K562 (cell line): ENCODE results near the gene HSD17B3. TPM values are rescaled to one million over a fixed set of nuclear protein-coding genes. Genes with fewer than 3 reads are reported as not detected.
"Not testable (repeated sequence)": the region's sequence is repeated elsewhere in the genome, so short reads cannot be mapped to it uniquely, and the experiment has no call there.

Experiments used
- ATAC-seq: fragments of 200-7000 bp; cut with Tn5 transposase; 3 replicates; pipeline ENCODE4 v1.9.1; 2020; ENCODE audit warnings: moderate library complexity
- BruUV-seq: library from RNA; stranded (reverse); fragments of 400-500 nt; replicated peaks from 2 replicates; lab custom pipeline; 2021; lab: Mats Ljungman, UMichigan
- CTCF ChIA-PET: fragments of 300-600 bp; formaldehyde crosslinking; extraction: SDS; loops from one replicate; lab custom pipeline; 2021; ENCODE audit warnings: low intra/inter-chr PET ratio; lab: Yijun Ruan, JAX
- POLR2A ChIA-PET: fragments of 300-600, 350-650 bp; sonication (Branson Sonifier 250); formaldehyde crosslinking; extraction: SDS; loops from one replicate; lab custom pipeline; 2021; ENCODE audit warnings: antibody characterized with exemption, inconsistent platforms; lab: Yijun Ruan, JAX
- DNase-seq, 4 experiments: peaks; one replicate each; pipeline versions ENCODE4 v3.0.0 to v3.0.0-alpha.2; 2011 to 2018; ENCODE audit warnings: low spot score in 3 of 4, mixed read lengths in 3 of 4; ENCODE audit errors: extremely low read depth in 1 of 4
- FAIRE-seq: peaks from 2 replicates; lab custom pipeline; 2011; peaks lifted over from hg19 to GRCh38; lab: Jason Lieb, UNC
- H2AFZ ChIP-seq: 2 replicates; pipeline ENCODE4 v1.6.0; 2011; ENCODE audit warnings: low read depth, low read length, control low read depth, inconsistent platforms
- H3K27ac ChIP-seq: fragments of 200-600 bp; 3 replicates; pipeline ENCODE4 v1.8.0; 2011; ENCODE audit warnings: low read depth, mild to moderate bottlenecking, control low read depth, inconsistent platforms, low read length, moderate library complexity, mixed read lengths; ENCODE audit errors: extremely low read depth
- H3K27me3 ChIP-seq, 2 experiments: fragments of 300-600 bp in 1 of 2; 2 replicates in 1 of 2; 3 replicates in 1 of 2; pipeline versions ENCODE4 v1.6.0 to v1.8.0; 2011; ENCODE audit warnings: inconsistent platforms in 2 of 2, low read length in 2 of 2, mild to moderate bottlenecking in 1 of 2, mixed read lengths in 1 of 2, moderate library complexity in 1 of 2; ENCODE audit not compliant: control insufficient read depth in 2 of 2, insufficient read depth in 2 of 2
- H3K36me3 ChIP-seq: fragments of 300-600 bp; 3 replicates; pipeline ENCODE4 v1.8.0; 2011; ENCODE audit warnings: mild to moderate bottlenecking, low read length, inconsistent platforms; ENCODE audit not compliant: control insufficient read depth, insufficient read depth
- H3K4me1 ChIP-seq, 2 experiments: fragments of 200-600 bp in 1 of 2; replicated peaks in 1 of 2; 2 replicates in 1 of 2; 3 replicates in 1 of 2; pipeline versions ENCODE4 v1.5.1 to v1.8.0; 2011; ENCODE audit warnings: inconsistent platforms in 2 of 2, low read length in 2 of 2, mild to moderate bottlenecking in 1 of 2, mixed read lengths in 1 of 2, moderate library complexity in 1 of 2; ENCODE audit not compliant: control insufficient read depth in 2 of 2, insufficient read depth in 2 of 2
- H3K4me2 ChIP-seq: 2 replicates; pipeline ENCODE4 v1.6.1; 2011; ENCODE audit warnings: low read length, control low read depth, inconsistent platforms, mixed read lengths; ENCODE audit not compliant: insufficient read depth
- H3K4me3 ChIP-seq: fragments of 200-600 bp; sonication (generic), shearing (Covaris generic); 2 replicates; pipeline ENCODE4 v1.5.1; 2016; ENCODE audit warnings: control low read depth, inconsistent platforms
- H3K79me2 ChIP-seq: fragments of 200-600 bp; 3 replicates; pipeline ENCODE4 v1.8.0; 2011; ENCODE audit warnings: low read length, inconsistent platforms; ENCODE audit not compliant: control insufficient read depth, insufficient read depth
- H3K9ac ChIP-seq, 2 experiments: 2 replicates each; pipeline versions ENCODE4 v1.6.0 to v1.6.1; 2011; ENCODE audit warnings: low read depth in 2 of 2, low read length in 2 of 2, control low read depth in 1 of 2, inconsistent platforms in 1 of 2, mild to moderate bottlenecking in 1 of 2, mixed read lengths in 1 of 2; ENCODE audit not compliant: insufficient read depth in 1 of 2
- H3K9me1 ChIP-seq: one replicate; pipeline ENCODE4 v1.6.0; 2011; ENCODE audit warnings: inconsistent platforms, mild to moderate bottlenecking, low read length, moderate library complexity; ENCODE audit not compliant: control insufficient read depth, insufficient read depth
- H3K9me3 ChIP-seq: replicated peaks from 2 replicates; pipeline ENCODE4 v1.5.1; 2011; ENCODE audit warnings: low read depth, low read length, inconsistent platforms; ENCODE audit not compliant: control insufficient read depth, insufficient read depth
- H4K20me1 ChIP-seq: replicated peaks from 2 replicates; pipeline ENCODE4 v1.6.1; 2011; ENCODE audit warnings: low read length, inconsistent platforms, mixed read lengths; ENCODE audit not compliant: control insufficient read depth, insufficient read depth
- EGR1 ChIP-seq: fragments of 450-650 bp; conservative IDR thresholded peaks from 2 replicates; pipeline ENCODE4 v1.6.1; 2017; ENCODE audit warnings: mild to moderate bottlenecking
- FOSL1 ChIP-seq: fragments of 200-800 bp; sonication (Bioruptor generic); conservative IDR thresholded peaks from 2 replicates; pipeline ENCODE4 v1.6.1; 2016; ENCODE audit warnings: missing genetic modification characterization, missing compliant biosample characterization
- WGBS: fragments of 100-300 bp; shearing (Covaris generic); methylation state at CpG from one replicate; pipeline ENCODE4 v1.1.6; 2016; ENCODE audit warnings: low coverage, mixed read lengths; ENCODE audit not compliant: insufficient coverage; ENCODE audit errors: missing lambda C conversion rate; 5-methylcytosine and 5-hydroxymethylcytosine counted together
- in situ Hi-C: fragments of 300-500 bp; cut with MboI; formaldehyde crosslinking; loops from 4 replicates; pipeline ENCODE4 v1.15.0; 2018; ENCODE audit warnings: inconsistent platforms, mixed read lengths
- intact Hi-C: fragments of 100-400 bp; cut with micrococcal nuclease; formaldehyde crosslinking; loops from 2 replicates; pipeline ENCODE4 v1.14.2; 2022
- polyA plus RNA-seq, 8 experiments: library from polyadenylated mRNA; depleted of rRNA in 4 of 8; stranded (reverse) in 5 of 8; unstranded in 3 of 8; fragments of >200 nt; fragmentation: Nextera tagmentation in 2 of 8; fragmentation: Illumina TruSeq in 1 of 8; extraction: Ambion mirVana in 2 of 8; extraction: Trizol in 1 of 8; gene quantifications; 2 replicates each; pipeline versions ENCODE4 v1.2.1 to v1.2.3, GENCODE V29; 2011 to 2014; ENCODE audit warnings: inconsistent platforms in 1 of 8, missing spikeins in 1 of 8
- total RNA-seq, 7 experiments: library from RNA; depleted of rRNA in 6 of 7; stranded (reverse); fragments of >200 nt in 6 of 7; fragmentation: Illumina TruSeq in 2 of 7; extraction: Trizol in 2 of 7; gene quantifications; 2 replicates each; pipeline versions ENCODE4 v1.2.1 to v1.2.3, GENCODE V29; 2011 to 2021; ENCODE audit warnings: low replicate concordance in 1 of 7
- TF ChIP-seq, protein P1 (sequence below): fragments of 150-350 bp; IDR thresholded peaks from 2 replicates; pipeline ENCODE4 v1.6.1; 2014; ENCODE audit warnings: low read depth, mild to moderate bottlenecking, low read length, borderline replicate concordance
- TF ChIP-seq, protein P2 (sequence below): sonication (generic); formaldehyde crosslinking; IDR thresholded peaks from 2 replicates; pipeline ENCODE4 v1.8.1; 2022; ENCODE audit warnings: missing genetic modification reagents

Gene HSD17B3
- total and polyA plus RNA-seq, 9 of the 15 experiments (the other 6 are each of a cell fraction or from before 2014, with no cell fraction given), result not detected

GRCh38 chr9:96327694-96328352 lies 25.8 kb upstream of the HSD17B3 start (continued):
- TF ChIP-seq, protein P1, sequence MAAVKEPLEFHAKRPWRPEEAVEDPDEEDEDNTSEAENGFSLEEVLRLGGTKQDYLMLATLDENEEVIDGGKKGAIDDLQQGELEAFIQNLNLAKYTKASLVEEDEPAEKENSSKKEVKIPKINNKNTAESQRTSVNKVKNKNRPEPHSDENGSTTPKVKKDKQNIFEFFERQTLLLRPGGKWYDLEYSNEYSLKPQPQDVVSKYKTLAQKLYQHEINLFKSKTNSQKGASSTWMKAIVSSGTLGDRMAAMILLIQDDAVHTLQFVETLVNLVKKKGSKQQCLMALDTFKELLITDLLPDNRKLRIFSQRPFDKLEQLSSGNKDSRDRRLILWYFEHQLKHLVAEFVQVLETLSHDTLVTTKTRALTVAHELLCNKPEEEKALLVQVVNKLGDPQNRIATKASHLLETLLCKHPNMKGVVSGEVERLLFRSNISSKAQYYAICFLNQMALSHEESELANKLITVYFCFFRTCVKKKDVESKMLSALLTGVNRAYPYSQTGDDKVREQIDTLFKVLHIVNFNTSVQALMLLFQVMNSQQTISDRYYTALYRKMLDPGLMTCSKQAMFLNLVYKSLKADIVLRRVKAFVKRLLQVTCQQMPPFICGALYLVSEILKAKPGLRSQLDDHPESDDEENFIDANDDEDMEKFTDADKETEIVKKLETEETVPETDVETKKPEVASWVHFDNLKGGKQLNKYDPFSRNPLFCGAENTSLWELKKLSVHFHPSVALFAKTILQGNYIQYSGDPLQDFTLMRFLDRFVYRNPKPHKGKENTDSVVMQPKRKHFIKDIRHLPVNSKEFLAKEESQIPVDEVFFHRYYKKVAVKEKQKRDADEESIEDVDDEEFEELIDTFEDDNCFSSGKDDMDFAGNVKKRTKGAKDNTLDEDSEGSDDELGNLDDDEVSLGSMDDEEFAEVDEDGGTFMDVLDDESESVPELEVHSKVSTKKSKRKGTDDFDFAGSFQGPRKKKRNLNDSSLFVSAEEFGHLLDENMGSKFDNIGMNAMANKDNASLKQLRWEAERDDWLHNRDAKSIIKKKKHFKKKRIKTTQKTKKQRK, result no peak
- 0 out of 2 replicates have a peak, but pooled peaks have one; percentile 32 for TF ChIP-seq FOSL1 (tag)
- TF ChIP-seq, all 486 proteins: peak for 8

GRCh38 chr9:96323169-96323568 lies 21.2 kb upstream of the HSD17B3 start:
- POLR2A ChIA-PET, result no interaction called here
- DNase-seq (no peak), FAIRE-seq (no peak)
- no peaks in the 10 kb centered on the region for H3K36me3 ChIP-seq
- TF ChIP-seq, protein P2, sequence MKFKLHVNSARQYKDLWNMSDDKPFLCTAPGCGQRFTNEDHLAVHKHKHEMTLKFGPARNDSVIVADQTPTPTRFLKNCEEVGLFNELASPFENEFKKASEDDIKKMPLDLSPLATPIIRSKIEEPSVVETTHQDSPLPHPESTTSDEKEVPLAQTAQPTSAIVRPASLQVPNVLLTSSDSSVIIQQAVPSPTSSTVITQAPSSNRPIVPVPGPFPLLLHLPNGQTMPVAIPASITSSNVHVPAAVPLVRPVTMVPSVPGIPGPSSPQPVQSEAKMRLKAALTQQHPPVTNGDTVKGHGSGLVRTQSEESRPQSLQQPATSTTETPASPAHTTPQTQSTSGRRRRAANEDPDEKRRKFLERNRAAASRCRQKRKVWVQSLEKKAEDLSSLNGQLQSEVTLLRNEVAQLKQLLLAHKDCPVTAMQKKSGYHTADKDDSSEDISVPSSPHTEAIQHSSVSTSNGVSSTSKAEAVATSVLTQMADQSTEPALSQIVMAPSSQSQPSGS (CRISPR knock-in tag), result no peak
- 0 out of 2 replicates have a peak, but pooled peaks have one; percentile 8 for TF ChIP-seq EGR1
- TF ChIP-seq, all 486 proteins: peak for 1
- no peak overlapping the region for H3K4me3 ChIP-seq
- H3K9me3 ChIP-seq, result no peaks in the 10 kb centered on the region
- H3K27ac ChIP-seq, result no peak overlapping the region
- intact Hi-C loops, result loop anchor here (10.0 kb wide), 2 partner anchors 92 to 122 kb away; partner anchors contain the start of gene ZNF367
- CTCF ChIA-PET, result no interaction called here
- no peaks in the 10 kb centered on the region for H3K4me1 ChIP-seq
- H4K20me1 ChIP-seq, result no peaks in the 10 kb centered on the region
- no peaks in the 10 kb centered on the region for H3K79me2 ChIP-seq
- no peak overlapping the region for H2AFZ ChIP-seq
- BruUV-seq, result no TSS peak
- no peak overlapping the region for H3K4me2 ChIP-seq
- H3K9ac ChIP-seq, result no peak overlapping the region
- no peaks in the 10 kb centered on the region for H3K9me1 ChIP-seq
- H3K27me3 ChIP-seq, result peaks cover 0 to 7% of the 10 kb centered on the region in 2 experiments; a peak in 1 of 5 replicates
- in situ Hi-C loops, result no loop called here
- no peak for ATAC-seq

GRCh38 chr9:96322736-96323135 lies 20.8 kb upstream of the HSD17B3 start:
- H3K4me3 ChIP-seq, H3K9me1 ChIP-seq, FAIRE-seq, CTCF ChIA-PET, H3K79me2 ChIP-seq, H3K27ac ChIP-seq, H3K4me2 ChIP-seq, H3K9me3 ChIP-seq, H4K20me1 ChIP-seq, H3K27me3 ChIP-seq, H3K4me1 ChIP-seq, BruUV-seq, ATAC-seq, H2AFZ ChIP-seq, H3K9ac ChIP-seq, DNase-seq, in situ Hi-C loops, H3K36me3 ChIP-seq: not testable (repeated sequence)
- POLR2A ChIA-PET, result interaction anchor here (0.6 kb wide), 1 partner anchor 14 kb away, joined by 3 read pairs; no protein-coding TSS in a partner anchor
- intact Hi-C loops, result loop anchor here (10.0 kb wide), 2 partner anchors 92 to 122 kb away; partner anchors contain the start of gene ZNF367
- WGBS, result 51% methylated on average over 5 of the region's 5 CpGs
